Fibroblast of upper back skin (primary cell): ENCODE measurements around the gene ZCCHC8.
A peak's percentile ranks its signal among the peaks of the same experiment; 100 is the strongest.
"Not testable (repeated sequence)": the region's sequence is repeated elsewhere in the genome, so short reads cannot be mapped to it uniquely, and the experiment has no call there.

Experiments used
- DNase-seq: peaks from one replicate; pipeline ENCODE4 v3.0.0-alpha.2; 2013

The ZCCHC8 gene

GRCh38 chr12:122506393-122506938, 5.7 kb upstream of the ZCCHC8 start:
- DNase-seq = no peak

GRCh38 chr12:122505419-122506051, 4.8 kb upstream of the ZCCHC8 start:
- no peak for DNase-seq

- DNase-seq = no peak
Observed at GRCh38 chr12:122503783-122504590, 3.3 kb upstream of the ZCCHC8 start.

- no peak for DNase-seq
Observed at GRCh38 chr12:122503147-122503751, 2.5 kb upstream of the ZCCHC8 start.

GRCh38 chr12:122501489-122501989, 807 bp upstream of the ZCCHC8 start:
- no peak for DNase-seq

GRCh38 chr12:122499991-122500684, 594 bp downstream of the ZCCHC8 start:
- peak; percentile 63 for DNase-seq

GRCh38 chr12:122495258-122495657, 5.5 kb downstream of the ZCCHC8 start:
- no peak for DNase-seq

- not testable (repeated sequence) for DNase-seq
Observed at GRCh38 chr12:122493222-122493621, 7.5 kb downstream of the ZCCHC8 start.

- DNase-seq = no peak
Observed at GRCh38 chr12:122491991-122492390, 8.7 kb downstream of the ZCCHC8 start.

- no peak for DNase-seq
Observed at GRCh38 chr12:122489038-122489437, 11.7 kb downstream of the ZCCHC8 start.

GRCh38 chr12:122487807-122488206, 12.9 kb downstream of the ZCCHC8 start:
- not testable (repeated sequence) for DNase-seq

- DNase-seq = no peak
Observed at GRCh38 chr12:122486805-122487426, 13.8 kb downstream of the ZCCHC8 start.

GRCh38 chr12:122486360-122486759, 14.4 kb downstream of the ZCCHC8 start:
- peak; percentile 19 for DNase-seq

GRCh38 chr12:122484385-122484784, 16.3 kb downstream of the ZCCHC8 start:
- not testable (repeated sequence) for DNase-seq

- DNase-seq = no peak
Observed at GRCh38 chr12:122483969-122484368, 16.8 kb downstream of the ZCCHC8 start.

GRCh38 chr12:122481861-122482260, 18.9 kb downstream of the ZCCHC8 start:
- DNase-seq = no peak

GRCh38 chr12:122480753-122481152, 20.0 kb downstream of the ZCCHC8 start:
- no peak for DNase-seq

GRCh38 chr12:122474324-122474716, 26.4 kb downstream of the ZCCHC8 start:
- DNase-seq = no peak

GRCh38 chr12:122473543-122474323, 27.0 kb downstream of the ZCCHC8 start:
- no peak for DNase-seq

- DNase-seq = peak; percentile 78
Observed at GRCh38 chr12:122471324-122472226, 29.2 kb downstream of the ZCCHC8 start.
